Natural killer cell (primary cell): ENCODE results near the gene DENND1A. TPM values are rescaled to one million over a fixed set of nuclear protein-coding genes. Genes with fewer than 3 reads are reported as not detected.

Experiments
- ATAC-seq, 3 donors: fragments of 150-1000 bp in 2 of 3; fragments of 200-7000 bp in 1 of 3; cut with Tn5 transposase; 1 replicate in 1 of 3; 2 replicates in 2 of 3; pipeline ENCODE4 v1.10.0; 2021; ENCODE audit warnings: mild to moderate bottlenecking in 2 of 3, moderate library complexity in 2 of 3
- DNase-seq, 2 donors: peaks; one replicate each; pipeline versions ENCODE4 v3.0.0 to v3.0.0-alpha.2; 2013 to 2021; ENCODE audit warnings: mixed read lengths in 1 of 2
- H3K27ac ChIP-seq: one replicate; pipeline ENCODE4 v1.5.1; 2013; ENCODE audit warnings: mild to moderate bottlenecking, low read length
- H3K27me3 ChIP-seq: one replicate; pipeline ENCODE4 v1.6.1; 2013; ENCODE audit warnings: low read length; ENCODE audit not compliant: control insufficient read depth, insufficient read depth
- H3K36me3 ChIP-seq: one replicate; pipeline ENCODE4 v1.6.1; 2013; ENCODE audit warnings: low read length; ENCODE audit not compliant: control insufficient read depth, insufficient read depth
- H3K4me1 ChIP-seq: one replicate; pipeline ENCODE4 v1.6.1; 2013; ENCODE audit warnings: low read length; ENCODE audit not compliant: control insufficient read depth, insufficient read depth
- H3K4me3 ChIP-seq: one replicate; pipeline ENCODE4 v1.5.1; 2013; ENCODE audit warnings: low read length
- H3K9me3 ChIP-seq: one replicate; pipeline ENCODE4 v1.6.1; 2013; ENCODE audit warnings: low read length; ENCODE audit not compliant: control insufficient read depth, insufficient read depth
- H3K27ac Mint-ChIP-seq, 2 donors: one replicate each; pipeline ENCODE4 v1.8.0; 2022; ENCODE audit warnings: mild to moderate bottlenecking in 2 of 2, mixed read lengths in 2 of 2, moderate library complexity in 1 of 2
- H3K27me3 Mint-ChIP-seq, 2 donors: one replicate each; pipeline ENCODE4 v1.8.0; 2022; ENCODE audit warnings: low read depth in 2 of 2, mixed read lengths in 2 of 2
- H3K36me3 Mint-ChIP-seq: one replicate; pipeline ENCODE4 v1.8.0; 2022; ENCODE audit warnings: mixed read lengths
- H3K4me1 Mint-ChIP-seq, 2 donors: one replicate each; pipeline ENCODE4 v1.8.0; 2022; ENCODE audit warnings: mixed read lengths in 2 of 2
- H3K4me3 Mint-ChIP-seq: one replicate; pipeline ENCODE4 v1.8.0; 2022; ENCODE audit warnings: mild to moderate bottlenecking, moderate library complexity, mixed read lengths
- H3K9me3 Mint-ChIP-seq, 2 donors: one replicate each; pipeline ENCODE4 v1.8.0; 2022; ENCODE audit warnings: mixed read lengths in 2 of 2
- WGBS: methylation state at CpG from one replicate; pipeline ENCODE4 v1.1.7; 2013; ENCODE audit warnings: missing lambda C conversion rate; ENCODE audit not compliant: insufficient coverage; 5-methylcytosine and 5-hydroxymethylcytosine counted together
- intact Hi-C: fragments of 100-400 bp; cut with micrococcal nuclease; formaldehyde crosslinking; loops from one replicate; pipeline ENCODE4 v1.14.2; 2022
- total RNA-seq, 4 donors: library from RNA; stranded (reverse); fragments of 120-200 nt in 1 of 4; gene quantifications; one replicate each; pipeline versions ENCODE4 v1.2.3 to v1.2.4, GENCODE V29; 2013 to 2022
- TF ChIP-seq, protein P1 (sequence below): fragments of 200-600 bp; IDR thresholded peaks from one replicate; pipeline ENCODE4 v1.8.0; 2022; ENCODE audit warnings: antibody characterized with exemption

DENND1A gene
- total RNA-seq, 3 donors from 2014 or later (not counting 1 experiment from before 2014, with no cell fraction given), result 27.8 to 37.6 (median 30.9) TPM

DNA sequence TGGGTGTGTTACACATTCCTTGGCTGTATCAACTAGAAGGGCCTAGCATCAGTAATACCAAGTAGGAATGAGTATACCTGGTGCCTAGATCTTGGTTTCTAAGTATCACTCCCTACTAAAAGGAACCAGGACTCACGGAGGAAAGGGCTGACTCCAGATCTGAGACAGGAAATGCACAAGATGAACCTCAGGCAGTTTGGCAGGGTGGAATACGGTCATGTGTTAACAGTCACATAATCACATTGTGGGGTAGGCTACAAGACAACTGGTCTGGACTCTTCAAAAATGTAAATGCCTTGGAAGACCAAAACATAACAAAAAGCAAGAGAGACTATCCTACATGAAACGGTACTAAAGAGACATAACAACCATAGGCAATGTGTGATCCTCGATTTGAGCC is 415.2 kb downstream of the DENND1A start:
- no peaks in the 10 kb centered on the region for H3K9me3 Mint-ChIP-seq
- WGBS, result 90% methylated on average over 4 of the region's 4 CpGs
- Histone ChIP-seq H3K27ac (no peak overlapping the region), H3K4me3 (no peak overlapping the region), H3K36me3 (no peaks in the 10 kb centered on the region), H3K27me3 (no peaks in the 10 kb centered on the region), H3K9me3 (no peaks in the 10 kb centered on the region), H3K4me1 (no peaks in the 10 kb centered on the region)
- TF ChIP-seq, protein P1, sequence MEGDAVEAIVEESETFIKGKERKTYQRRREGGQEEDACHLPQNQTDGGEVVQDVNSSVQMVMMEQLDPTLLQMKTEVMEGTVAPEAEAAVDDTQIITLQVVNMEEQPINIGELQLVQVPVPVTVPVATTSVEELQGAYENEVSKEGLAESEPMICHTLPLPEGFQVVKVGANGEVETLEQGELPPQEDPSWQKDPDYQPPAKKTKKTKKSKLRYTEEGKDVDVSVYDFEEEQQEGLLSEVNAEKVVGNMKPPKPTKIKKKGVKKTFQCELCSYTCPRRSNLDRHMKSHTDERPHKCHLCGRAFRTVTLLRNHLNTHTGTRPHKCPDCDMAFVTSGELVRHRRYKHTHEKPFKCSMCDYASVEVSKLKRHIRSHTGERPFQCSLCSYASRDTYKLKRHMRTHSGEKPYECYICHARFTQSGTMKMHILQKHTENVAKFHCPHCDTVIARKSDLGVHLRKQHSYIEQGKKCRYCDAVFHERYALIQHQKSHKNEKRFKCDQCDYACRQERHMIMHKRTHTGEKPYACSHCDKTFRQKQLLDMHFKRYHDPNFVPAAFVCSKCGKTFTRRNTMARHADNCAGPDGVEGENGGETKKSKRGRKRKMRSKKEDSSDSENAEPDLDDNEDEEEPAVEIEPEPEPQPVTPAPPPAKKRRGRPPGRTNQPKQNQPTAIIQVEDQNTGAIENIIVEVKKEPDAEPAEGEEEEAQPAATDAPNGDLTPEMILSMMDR, result no peak
- H3K36me3 Mint-ChIP-seq, result no peaks in the 10 kb centered on the region
- no peak overlapping the region for H3K4me3 Mint-ChIP-seq
- no peak for DNase-seq
- no peak for ATAC-seq
- no peaks in the 10 kb centered on the region for H3K27me3 Mint-ChIP-seq
- intact Hi-C loops, result no loop called here
- H3K27ac Mint-ChIP-seq, result no peak overlapping the region
- H3K4me1 Mint-ChIP-seq, result peaks cover 0 to 8% of the 10 kb centered on the region in 2 donors

DNA sequence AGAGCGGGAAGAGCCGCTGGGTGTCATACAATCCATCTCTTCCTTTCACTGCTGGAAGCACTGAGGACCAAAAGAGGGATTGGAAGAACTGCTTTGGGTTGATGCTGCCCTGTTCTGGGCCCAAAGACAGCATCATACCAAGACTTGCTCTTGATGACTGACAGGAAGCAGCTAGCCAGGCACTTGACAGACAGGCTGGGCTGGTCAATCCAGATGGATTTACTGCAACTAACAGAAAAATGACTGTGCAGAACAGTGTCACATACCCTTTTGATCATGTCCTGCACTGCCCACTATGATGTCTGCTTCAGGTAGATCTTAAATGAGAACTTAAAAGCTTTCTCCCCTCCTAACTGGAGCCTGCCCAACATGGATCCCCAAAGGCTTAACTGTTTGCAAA is 416.4 kb downstream of the DENND1A start:
- no peak overlapping the region for H3K4me3 Mint-ChIP-seq
- Histone ChIP-seq H3K27me3 (no peaks in the 10 kb centered on the region), H3K4me1 (no peaks in the 10 kb centered on the region), H3K36me3 (no peaks in the 10 kb centered on the region), H3K27ac (no peak overlapping the region), H3K4me3 (no peak overlapping the region), H3K9me3 (no peaks in the 10 kb centered on the region)
- no peak for ATAC-seq
- no peaks in the 10 kb centered on the region for H3K27me3 Mint-ChIP-seq
- no peaks in the 10 kb centered on the region for H3K36me3 Mint-ChIP-seq
- no peak for DNase-seq
- H3K4me1 Mint-ChIP-seq, result peaks cover 0 to 2% of the 10 kb centered on the region in 2 donors
- no peaks in the 10 kb centered on the region for H3K9me3 Mint-ChIP-seq
- TF ChIP-seq, protein P1, result no peak
- intact Hi-C loops, result no loop called here
- H3K27ac Mint-ChIP-seq, result no peak overlapping the region
- 100% methylated on average over 1 of the region's 2 CpGs for WGBS

DNA sequence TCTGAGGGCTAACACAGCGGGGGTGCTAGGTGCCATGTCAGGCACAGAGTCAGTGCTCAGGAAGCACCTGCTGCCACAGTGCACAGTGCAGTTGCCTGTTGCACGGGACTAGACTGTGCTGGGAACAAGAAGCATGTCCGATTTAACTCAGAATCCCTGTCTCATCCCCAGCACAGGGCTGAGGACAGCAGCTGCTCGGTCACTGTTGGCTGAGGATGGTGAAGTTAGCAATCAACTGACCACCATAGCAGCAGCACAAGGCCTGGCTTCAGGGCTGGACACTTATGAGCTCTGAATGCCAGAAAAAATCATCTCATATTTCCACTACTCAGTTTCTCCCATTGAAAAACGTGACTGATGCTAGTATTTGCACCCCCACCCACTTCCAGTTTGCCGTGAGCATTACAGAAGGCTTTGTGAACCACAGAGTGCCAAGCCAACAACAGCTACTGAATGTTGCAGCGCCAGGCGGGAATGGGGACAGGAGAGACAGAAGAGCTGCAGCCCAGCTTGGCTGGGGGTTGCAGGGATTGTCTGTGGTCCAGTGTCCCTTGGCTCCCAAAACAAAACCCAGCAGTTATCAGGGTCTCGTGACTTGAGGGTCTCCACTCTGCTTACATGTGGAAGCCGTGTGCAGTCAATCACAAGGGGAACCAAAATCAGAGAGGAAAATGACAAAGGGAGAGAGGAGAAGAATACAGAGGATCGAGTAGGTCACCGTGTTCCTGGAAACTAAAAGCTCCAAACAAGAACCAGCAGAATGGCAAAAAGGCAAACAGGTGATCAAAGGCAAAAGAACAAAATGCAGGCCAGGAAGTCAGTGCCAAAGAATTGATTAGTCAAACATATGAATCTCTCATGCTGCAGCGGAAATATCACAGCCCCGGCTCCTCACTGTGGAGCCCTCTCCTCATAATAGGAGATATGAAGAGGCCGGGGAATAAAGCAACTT is 418.3 kb downstream of the DENND1A start:
- no peaks in the 10 kb centered on the region for H3K9me3 ChIP-seq
- TF ChIP-seq, protein P1, result no peak
- H3K27ac Mint-ChIP-seq, result no peak overlapping the region
- no peaks in the 10 kb centered on the region for H3K27me3 Mint-ChIP-seq
- no peaks in the 10 kb centered on the region for H3K4me1 ChIP-seq
- H3K27me3 ChIP-seq, result no peaks in the 10 kb centered on the region
- DNase-seq (no peak), ATAC-seq (no peak)
- intact Hi-C loops, result no loop called here
- WGBS, result 76% methylated on average over 15 of the region's 15 CpGs
- H3K36me3 ChIP-seq, result no peaks in the 10 kb centered on the region
- no peaks in the 10 kb centered on the region for H3K36me3 Mint-ChIP-seq
- H3K4me1 Mint-ChIP-seq, result no peaks in the 10 kb centered on the region
- H3K27ac ChIP-seq, result no peak overlapping the region
- no peaks in the 10 kb centered on the region for H3K9me3 Mint-ChIP-seq
- no peak overlapping the region for H3K4me3 ChIP-seq
- H3K4me3 Mint-ChIP-seq, result no peak overlapping the region
